Aorta (tissue), 5 donors: Measurements from ENCODE around the gene ZNF738. TPM values are rescaled to one million over a fixed set of nuclear protein-coding genes. Genes with fewer than 3 reads are reported as not detected.
"Not testable (repeated sequence)": the region's sequence is repeated elsewhere in the genome, so short reads cannot be mapped to it uniquely, and the experiment has no call there.

Source experiments
- ATAC-seq: fragments of 200-7000 bp; cut with Tn5 transposase; one replicate; pipeline ENCODE4 v1.9.1; 2022; ENCODE audit warnings: moderate library complexity; ENCODE audit not compliant: low FRiP score
- DNase-seq, 2 donors: peaks; one replicate each; pipeline ENCODE4 v3.0.0-alpha.2; 2020
- H3K27ac ChIP-seq, 2 donors: one replicate each; pipeline ENCODE4 v1.5.1; 2013; ENCODE audit warnings: low read length in 2 of 2, mild to moderate bottlenecking in 2 of 2, moderate library complexity in 2 of 2, control low read depth in 1 of 2, inconsistent platforms in 1 of 2, low read depth in 1 of 2
- H3K27me3 ChIP-seq, 2 donors: one replicate each; pipeline ENCODE4 v1.6.1; 2013; ENCODE audit warnings: control low read depth in 1 of 2, low read length in 1 of 2, mild to moderate bottlenecking in 1 of 2, moderate library complexity in 1 of 2; ENCODE audit not compliant: insufficient read depth in 2 of 2, control insufficient read depth in 1 of 2
- H3K36me3 ChIP-seq, 2 donors: one replicate each; pipeline ENCODE4 v1.6.1; 2013; ENCODE audit warnings: control low read depth in 1 of 2, low read length in 1 of 2, mild to moderate bottlenecking in 1 of 2; ENCODE audit not compliant: insufficient read depth in 2 of 2, control insufficient read depth in 1 of 2
- H3K4me1 ChIP-seq, 2 donors: one replicate each; pipeline ENCODE4 v1.6.1; 2013; ENCODE audit warnings: low read length in 2 of 2, control low read depth in 1 of 2, mild to moderate bottlenecking in 1 of 2, moderate library complexity in 1 of 2; ENCODE audit not compliant: insufficient read depth in 2 of 2, control insufficient read depth in 1 of 2
- H3K4me3 ChIP-seq, 2 donors: one replicate each; pipeline ENCODE4 v1.5.1; 2013; ENCODE audit warnings: low read length in 2 of 2, control low read depth in 1 of 2, mild to moderate bottlenecking in 1 of 2
- H3K9me3 ChIP-seq: one replicate; pipeline ENCODE4 v1.6.1; 2013; ENCODE audit warnings: mild to moderate bottlenecking, low read length; ENCODE audit not compliant: control insufficient read depth
- WGBS, 2 donors: extraction: QIAGEN DNeasy Blood & Tissue Kit; methylation state at CpG; one replicate each; pipeline ENCODE4 v1.1.7; 2013; 5-methylcytosine and 5-hydroxymethylcytosine counted together
- intact Hi-C, 2 donors: fragments of 100-400 bp; cut with DNase I; formaldehyde crosslinking; loops; one replicate each; pipeline versions ENCODE4 v1.14.2 to v1.15.0; 2022
- polyA plus RNA-seq, 2 donors: library from polyadenylated mRNA; stranded (reverse); fragments of 200-250 nt; gene quantifications; one replicate each; pipeline ENCODE4 v1.2.3, GENCODE V29; 2013
- total RNA-seq, 2 donors: library from RNA; stranded (reverse); fragmentation: NEBNext Ultra II Directional; extraction: Animal tissue kit (Norgen Biotek cat#: 25700); gene quantifications; one replicate each; pipeline ENCODE4 v1.2.1, GENCODE V29; 2021
- donor health status: healthy with polysubstance abuse.
- donor health status: Bipolar disorder and iron deficiency.
- donor health status: DM: no; HTN: no; CAD: no.
- donor health status: DM: no; HTN: no; CAD: no.
- donor health status: DM: yes; HTN: yes; CAD: no.

Gene ZNF738
- total and polyA plus RNA-seq, 4 donors, result 2.4 to 8.6 (median 5.2) TPM

DNA sequence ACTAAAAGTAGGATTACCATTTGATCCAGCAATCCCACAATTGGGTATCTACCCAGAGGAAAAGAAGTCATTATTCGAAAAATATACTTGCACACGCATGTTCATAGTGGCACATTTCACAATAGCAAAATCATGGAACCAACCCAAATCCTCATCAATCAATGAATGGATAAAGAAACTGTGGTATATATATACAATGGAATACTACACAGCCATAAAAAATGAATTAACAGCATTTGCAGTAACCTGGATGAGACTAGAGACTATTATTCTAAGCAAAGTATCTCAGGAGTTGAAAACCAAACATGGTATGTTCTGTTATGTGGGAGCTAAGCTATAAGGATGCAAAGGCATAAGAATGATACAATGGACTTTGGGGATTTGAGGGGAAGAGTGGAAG is 32.6 kb upstream of the ZNF738 start:
- H3K4me1 ChIP-seq, result no peaks in the 10 kb centered on the region
- H3K27ac ChIP-seq, result no peak overlapping the region
- intact Hi-C loops, result loop anchor here (2.0 to 10.0 kb wide), 2 partner anchors 33 to 69 kb away; partner anchors contain the start of genes ZNF493 (in 1 of the 2) and ZNF738 (in 1 of the 2)
- ATAC-seq (no peak), DNase-seq (no peak)
- no peaks in the 10 kb centered on the region for H3K27me3 ChIP-seq
- no peaks in the 10 kb centered on the region for H3K9me3 ChIP-seq
- H3K4me3 ChIP-seq, result no peak overlapping the region
- H3K36me3 ChIP-seq, result no peaks in the 10 kb centered on the region
- WGBS, 2 donors, result 95 to 98% methylated on average over 2 of the region's 2 CpGs

- ATAC-seq, result no peak
- WGBS, 2 donors, result 1 to 2% methylated on average over 6 of the region's 6 CpGs
Observed at GRCh38 chr19:21328406-21328805, 30.4 kb upstream of the ZNF738 start.

GRCh38 chr19:21328885-21329605 is 29.8 kb upstream of the ZNF738 start, which contains the start of gene ZNF708:
Gene ZNF708, minus strand, starts transcription at chr19:21329410. Its CDS starts 198 bp downstream, at chr19:21329212.
- 0% methylated on average over 32 of the region's 32 CpGs for WGBS, 2 donors
- DNase-seq, result peak; percentile 93 to 94
- H3K9me3 ChIP-seq, result no peaks in the 10 kb centered on the region
- H3K36me3 ChIP-seq, result no peaks in the 10 kb centered on the region
- intact Hi-C loops, result loop anchor here in 1 of 2 donors (2.0 to 10.0 kb wide), 2 partner anchors 30 to 66 kb away; partner anchors contain the start of genes ZNF493 and ZNF738
- no peaks in the 10 kb centered on the region for H3K27me3 ChIP-seq
- H3K4me3 ChIP-seq, result peak within 1 kb of the TSS; percentile 11 to 75
- ATAC-seq, result peak; percentile 99
- peak within 1 kb of the TSS; percentile 89 to 97 for H3K27ac ChIP-seq
- H3K4me1 ChIP-seq, result no peaks in the 10 kb centered on the region

More at GRCh38 chr19:21328406-21328805, 30.4 kb upstream of the ZNF738 start:
- no peaks in the 10 kb centered on the region for H3K27me3 ChIP-seq
- no peaks in the 10 kb centered on the region for H3K36me3 ChIP-seq
- intact Hi-C loops, result loop anchor here in 1 of 2 donors (2.0 to 10.0 kb wide), 2 partner anchors 30 to 66 kb away; partner anchors contain the start of genes ZNF493 and ZNF738
- H3K4me3 ChIP-seq, result peak overlapping the region; percentile 11 to 75
- no peak for DNase-seq
- H3K9me3 ChIP-seq, result no peaks in the 10 kb centered on the region
- H3K27ac ChIP-seq, result no peak overlapping the region
- no peaks in the 10 kb centered on the region for H3K4me1 ChIP-seq

GRCh38 chr19:21335721-21336120 is 23.1 kb upstream of the ZNF738 start:
- H3K4me3 ChIP-seq, result no peak overlapping the region
- H3K4me1 ChIP-seq, result no peaks in the 10 kb centered on the region
- H3K27me3 ChIP-seq, result no peaks in the 10 kb centered on the region
- peaks cover 2% of the 10 kb centered on the region for H3K9me3 ChIP-seq
- intact Hi-C loops, result no loop called here
- WGBS, 2 donors, result 49 to 73% methylated on average over 2 of the region's 2 CpGs
- ATAC-seq, result no peak
- DNase-seq, result no peak
- H3K36me3 ChIP-seq, result no peaks in the 10 kb centered on the region
- H3K27ac ChIP-seq, result no peak overlapping the region

GRCh38 chr19:21344841-21345240 is 14.0 kb upstream of the ZNF738 start:
- H3K4me1 ChIP-seq, intact Hi-C loops, ATAC-seq: not testable (repeated sequence)

GRCh38 chr19:21352830-21353229 is 6.0 kb upstream of the ZNF738 start:
- no peaks in the 10 kb centered on the region for H3K4me1 ChIP-seq
- H3K9me3 ChIP-seq, result peaks cover 4% of the 10 kb centered on the region
- no peak overlapping the region for H3K27ac ChIP-seq
- ATAC-seq (no peak), DNase-seq (no peak)
- H3K27me3 ChIP-seq, result no peaks in the 10 kb centered on the region
- intact Hi-C loops, result no loop called here
- no peaks in the 10 kb centered on the region for H3K36me3 ChIP-seq
- WGBS, 2 donors, result 43 to 70% methylated on average over 2 of the region's 2 CpGs
- H3K4me3 ChIP-seq, result no peak overlapping the region

More at GRCh38 chr19:21344841-21345240, 14.0 kb upstream of the ZNF738 start:
- H3K27me3 ChIP-seq, DNase-seq, H3K9me3 ChIP-seq, H3K36me3 ChIP-seq, H3K27ac ChIP-seq, H3K4me3 ChIP-seq: not testable (repeated sequence)
- 48 to 79% methylated on average over 2 of the region's 2 CpGs for WGBS, 2 donors

- H3K4me1 ChIP-seq, result no peaks in the 10 kb centered on the region
- H3K36me3 ChIP-seq, result no peaks in the 10 kb centered on the region
- ATAC-seq (no peak), DNase-seq (no peak)
- no peak overlapping the region for H3K27ac ChIP-seq
- no peak overlapping the region for H3K4me3 ChIP-seq
- WGBS, 2 donors, result 84 to 90% methylated on average over 3 of the region's 3 CpGs
- intact Hi-C loops, result no loop called here
- H3K9me3 ChIP-seq, result no peaks in the 10 kb centered on the region
- no peaks in the 10 kb centered on the region for H3K27me3 ChIP-seq
Observed at GRCh38 chr19:21362291-21362690, 3.5 kb downstream of the ZNF738 start.

DNA sequence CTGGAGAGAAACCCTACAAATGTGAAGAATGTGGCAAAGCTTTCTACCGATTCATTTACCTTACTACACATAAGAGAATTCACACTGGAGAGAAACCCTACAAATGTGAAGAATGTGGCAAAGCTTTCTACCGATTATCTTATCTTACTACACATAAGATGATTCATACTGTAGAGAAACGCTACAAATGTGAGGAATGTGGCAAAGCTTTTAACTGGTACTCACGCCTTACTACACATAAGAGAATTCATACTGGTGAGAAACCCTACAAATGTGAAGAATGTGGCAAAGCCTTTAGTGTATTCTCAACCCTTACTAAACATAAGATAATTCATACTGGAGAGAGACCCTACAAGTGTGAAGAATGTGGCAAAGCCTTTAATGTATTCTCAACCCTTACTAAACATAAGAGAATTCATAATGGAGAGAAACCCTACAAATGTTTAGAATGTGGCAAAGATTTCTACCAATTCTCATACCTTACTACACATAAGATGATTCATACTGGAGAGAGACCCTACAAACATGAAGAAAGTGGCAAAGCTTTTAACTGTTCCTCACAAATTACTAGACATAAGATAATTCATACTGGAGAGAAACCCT is 25.3 kb downstream of the ZNF738 start:
- H3K36me3 ChIP-seq, result peaks cover 0 to 3% of the 10 kb centered on the region in 2 donors
- no peaks in the 10 kb centered on the region for H3K4me1 ChIP-seq
- no peaks in the 10 kb centered on the region for H3K27me3 ChIP-seq
- ATAC-seq (no peak), DNase-seq (no peak)
- intact Hi-C loops, result no loop called here
- H3K4me3 ChIP-seq, result no peak overlapping the region
- H3K9me3 ChIP-seq, result peaks cover 3% of the 10 kb centered on the region
- WGBS, 2 donors, result 98 to 100% methylated on average over 4 of the region's 4 CpGs
- no peak overlapping the region for H3K27ac ChIP-seq
